A673 (cell line): Measurements from ENCODE around the gene SESN1.

Experiments used
- EZH2 ChIP-seq: fragments of 200-600 bp; sonication (generic); IDR thresholded peaks from 2 replicates; pipeline ENCODE4 v1.6.1; 2017; ENCODE audit warnings: borderline replicate concordance, low read depth, mild to moderate bottlenecking, mixed read lengths, antibody characterized with exemption, low read length; ENCODE audit not compliant: poor library complexity, severe bottlenecking
- TF ChIP-seq, protein P1 (sequence below): fragments of 300-800, 200-600 bp; sonication (generic); conservative IDR thresholded peaks from 2 replicates; pipeline ENCODE4 v1.5.1; 2017; ENCODE audit warnings: low read depth, mild to moderate bottlenecking, antibody characterized with exemption, low read length, moderate library complexity, mixed read lengths

DNA sequence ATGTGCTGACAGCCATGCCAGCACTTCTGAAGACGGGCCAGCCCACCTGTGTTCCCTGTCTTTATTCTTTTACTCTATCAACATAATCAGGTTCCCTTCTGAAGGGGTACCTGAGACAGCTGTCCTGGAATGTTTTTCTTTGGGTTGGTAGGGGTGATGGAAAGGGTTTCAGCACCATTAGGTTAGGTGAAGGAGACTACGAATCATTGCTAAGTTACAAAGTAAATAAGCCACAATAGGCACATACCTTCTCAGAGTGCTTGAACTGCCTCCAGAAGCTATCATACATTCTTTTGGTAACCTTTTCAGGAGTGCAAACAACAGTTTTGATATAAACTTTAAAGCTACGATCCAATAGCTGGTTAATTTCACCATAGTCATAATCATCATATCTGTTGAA, 106.3 kb downstream of the SESN1 start:
- TF ChIP-seq, protein P1, sequence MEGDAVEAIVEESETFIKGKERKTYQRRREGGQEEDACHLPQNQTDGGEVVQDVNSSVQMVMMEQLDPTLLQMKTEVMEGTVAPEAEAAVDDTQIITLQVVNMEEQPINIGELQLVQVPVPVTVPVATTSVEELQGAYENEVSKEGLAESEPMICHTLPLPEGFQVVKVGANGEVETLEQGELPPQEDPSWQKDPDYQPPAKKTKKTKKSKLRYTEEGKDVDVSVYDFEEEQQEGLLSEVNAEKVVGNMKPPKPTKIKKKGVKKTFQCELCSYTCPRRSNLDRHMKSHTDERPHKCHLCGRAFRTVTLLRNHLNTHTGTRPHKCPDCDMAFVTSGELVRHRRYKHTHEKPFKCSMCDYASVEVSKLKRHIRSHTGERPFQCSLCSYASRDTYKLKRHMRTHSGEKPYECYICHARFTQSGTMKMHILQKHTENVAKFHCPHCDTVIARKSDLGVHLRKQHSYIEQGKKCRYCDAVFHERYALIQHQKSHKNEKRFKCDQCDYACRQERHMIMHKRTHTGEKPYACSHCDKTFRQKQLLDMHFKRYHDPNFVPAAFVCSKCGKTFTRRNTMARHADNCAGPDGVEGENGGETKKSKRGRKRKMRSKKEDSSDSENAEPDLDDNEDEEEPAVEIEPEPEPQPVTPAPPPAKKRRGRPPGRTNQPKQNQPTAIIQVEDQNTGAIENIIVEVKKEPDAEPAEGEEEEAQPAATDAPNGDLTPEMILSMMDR = no peak
- TF ChIP-seq EZH2 = no peak
